B cell (primary cell): Measurements from ENCODE around the gene COLQ. TPM values are rescaled to one million over a fixed set of nuclear protein-coding genes. Genes with fewer than 3 reads are reported as not detected.

Experiments
- ATAC-seq: fragments of 200-7000 bp; cut with Tn5 transposase; one replicate; pipeline ENCODE4 v1.10.0; 2021; ENCODE audit warnings: low read depth, mild to moderate bottlenecking, moderate number of reproducible peaks, moderate library complexity
- CTCF ChIA-PET: fragments of 350-600 bp; sonication (Branson Sonifier 250); formaldehyde crosslinking; loops from one replicate; lab custom pipeline; 2021; ENCODE audit warnings: antibody characterized with exemption, inconsistent platforms; lab: Charles Lee
- POLR2A ChIA-PET: fragments of 350-600 bp; sonication (Branson Sonifier 250); formaldehyde crosslinking; loops from one replicate; lab custom pipeline; 2021; ENCODE audit warnings: antibody characterized with exemption; lab: Charles Lee
- DNase-seq: peaks from one replicate; pipeline ENCODE4 v3.0.0; 2013
- H2AFZ ChIP-seq: 2 replicates; pipeline ENCODE4 v1.6.1; 2012; ENCODE audit warnings: mild to moderate bottlenecking, low read depth, low read length; ENCODE audit not compliant: insufficient read depth, poor library complexity, severe bottlenecking
- H3K27ac ChIP-seq, 2 donors: 1 replicate in 1 of 2; 2 replicates in 1 of 2; pipeline ENCODE4 v1.5.1; 2012 to 2013; ENCODE audit warnings: low read length in 2 of 2, mild to moderate bottlenecking in 2 of 2, moderate library complexity in 1 of 2
- H3K27me3 ChIP-seq, 4 experiments: fragments of 200-600 bp in 1 of 4; sonication (generic) in 1 of 4; replicated peaks in 1 of 4; 1 replicate in 2 of 4; 2 replicates in 2 of 4; pipeline versions ENCODE4 v1.6.1 to v1.7.0; 2013 to 2016; ENCODE audit warnings: low read length in 3 of 4, mild to moderate bottlenecking in 2 of 4, mixed read lengths in 1 of 4, moderate library complexity in 1 of 4; ENCODE audit not compliant: insufficient read depth in 4 of 4, control insufficient read depth in 3 of 4; ENCODE audit errors: control extremely low read depth in 1 of 4
- H3K36me3 ChIP-seq, 2 experiments: replicated peaks in 1 of 2; 1 replicate in 1 of 2; 2 replicates in 1 of 2; pipeline versions ENCODE4 v1.6.1 to v1.7.1; 2013; ENCODE audit warnings: low read length in 1 of 2; ENCODE audit not compliant: insufficient read depth in 2 of 2, control insufficient read depth in 1 of 2; ENCODE audit errors: control extremely low read depth in 1 of 2, extremely low read depth in 1 of 2
- H3K4me1 ChIP-seq, 2 donors: fragments of 200-600 bp in 1 of 2; sonication (generic) in 1 of 2; 1 replicate in 1 of 2; 2 replicates in 1 of 2; pipeline versions ENCODE4 v1.5.1 to v1.6.1; 2013 to 2017; ENCODE audit warnings: low read length in 2 of 2; ENCODE audit not compliant: control insufficient read depth in 2 of 2, insufficient read depth in 2 of 2
- H3K4me2 ChIP-seq: replicated peaks from 2 replicates; pipeline ENCODE3; 2012; ENCODE audit warnings: mild to moderate bottlenecking, low read depth, low read length; ENCODE audit not compliant: poor library complexity, severe bottlenecking
- H3K4me3 ChIP-seq, 5 experiments: fragments of 200-600 bp in 1 of 5; sonication (generic) in 1 of 5; 1 replicate in 3 of 5; 2 replicates in 2 of 5; pipeline versions ENCODE4 v1.5.1 to v1.7.0; 2011 to 2016; ENCODE audit warnings: low read length in 4 of 5, mild to moderate bottlenecking in 4 of 5, low read depth in 2 of 5, control low read depth in 1 of 5, moderate library complexity in 1 of 5; ENCODE audit not compliant: insufficient read depth in 1 of 5; ENCODE audit errors: control extremely low read depth in 1 of 5, extremely low read depth in 1 of 5
- H3K79me2 ChIP-seq: fragments of 200-600 bp; sonication (generic); one replicate; pipeline ENCODE4 v1.6.0; 2016; ENCODE audit warnings: low read length; ENCODE audit not compliant: control insufficient read depth, insufficient read depth
- H3K9ac ChIP-seq: fragments of 200-600 bp; sonication (generic); 2 replicates; pipeline ENCODE4 v1.6.1; 2017; ENCODE audit warnings: mild to moderate bottlenecking, low read length, moderate library complexity
- H3K9me3 ChIP-seq, 3 donors: one replicate each; pipeline versions ENCODE4 v1.6.1 to v1.7.1; 2013; ENCODE audit warnings: low read length in 2 of 3; ENCODE audit not compliant: control insufficient read depth in 2 of 3, insufficient read depth in 1 of 3; ENCODE audit errors: control extremely low read depth in 1 of 3
- H4K20me1 ChIP-seq: 2 replicates; pipeline ENCODE4 v1.6.0; 2012; ENCODE audit warnings: mild to moderate bottlenecking, low read length; ENCODE audit not compliant: insufficient read depth, control insufficient read depth, poor library complexity, severe bottlenecking
- H3K27ac Mint-ChIP-seq: one replicate; pipeline ENCODE4 v1.8.0; 2021; ENCODE audit warnings: mixed read lengths
- H3K27me3 Mint-ChIP-seq: one replicate; pipeline ENCODE4 v1.8.0; 2021; ENCODE audit warnings: mixed read lengths
- H3K4me1 Mint-ChIP-seq: one replicate; pipeline ENCODE4 v1.8.0; 2021; ENCODE audit warnings: mixed read lengths
- H3K4me3 Mint-ChIP-seq: one replicate; pipeline ENCODE4 v1.8.0; 2021; ENCODE audit warnings: mixed read lengths
- H3K9me3 Mint-ChIP-seq: one replicate; pipeline ENCODE4 v1.8.0; 2022; ENCODE audit warnings: mixed read lengths; ENCODE audit not compliant: insufficient read depth
- EZH2 ChIP-seq: IDR thresholded peaks from 2 replicates; pipeline ENCODE4 v1.6.1; 2012; ENCODE audit warnings: borderline replicate concordance, low read depth, mild to moderate bottlenecking, moderate library complexity, low read length; ENCODE audit not compliant: insufficient read depth, poor library complexity, severe bottlenecking
- WGBS: methylation state at CpG from one replicate; pipeline ENCODE4 v1.1.5; 2013; ENCODE audit warnings: missing lambda C conversion rate; ENCODE audit not compliant: insufficient coverage; 5-methylcytosine and 5-hydroxymethylcytosine counted together
- intact Hi-C: fragments of 100-400 bp; cut with micrococcal nuclease; formaldehyde crosslinking; loops from one replicate; pipeline ENCODE4 v1.10.0; 2022
- polyA plus RNA-seq: library from polyadenylated mRNA; depleted of rRNA; stranded (reverse); fragments of >200 nt; gene quantifications from 2 replicates; pipeline ENCODE4 v1.2.3, GENCODE V29; 2012
- total RNA-seq, 2 donors: library from RNA; stranded (reverse); fragments of 120-200 nt in 1 of 2; gene quantifications; 1 replicate in 1 of 2; 2 replicates in 1 of 2; pipeline versions ENCODE4 v1.2.3 to v1.2.4, GENCODE V29; 2013 to 2022
- TF ChIP-seq, protein P1 (sequence below): fragments of 200-600 bp; IDR thresholded peaks from one replicate; pipeline ENCODE4 v1.8.0; 2022; ENCODE audit warnings: antibody characterized with exemption, mild to moderate bottlenecking

The COLQ gene
- total and polyA plus RNA-seq, 2 donors (not counting 1 experiment from before 2014, with no cell fraction given), result 1.9 to 2.5 TPM

DNA sequence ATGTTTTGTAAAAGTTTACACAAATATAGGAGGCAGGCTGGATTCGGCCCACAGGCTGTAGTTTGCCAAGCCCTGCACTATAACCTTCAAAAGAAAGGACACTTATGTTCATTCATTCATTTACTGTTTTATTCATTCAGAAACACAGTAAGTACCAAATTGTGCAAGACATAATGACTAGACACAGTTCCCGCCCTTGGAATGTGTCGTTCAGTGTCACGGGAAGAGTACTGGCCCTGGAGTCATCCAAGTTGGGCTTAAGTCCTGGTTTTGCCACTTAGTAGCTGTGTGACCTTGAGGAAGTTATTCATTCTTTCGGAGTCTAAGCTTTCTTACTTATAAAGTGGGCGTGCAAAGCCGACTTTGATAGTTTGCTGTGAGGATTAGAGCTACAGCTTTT is 22.0 kb downstream of the COLQ start:
- DNase-seq (no peak), ATAC-seq (no peak)
- H3K79me2 ChIP-seq, result no peaks in the 10 kb centered on the region
- H3K4me1 ChIP-seq, result no peaks in the 10 kb centered on the region
- ChIA-PET POLR2A (no interaction called here), CTCF (interaction anchor here (0.7 kb wide), 1 partner anchor 45 kb away, joined by 3 read pairs; no protein-coding TSS in a partner anchor)
- H3K27ac ChIP-seq, result no peak overlapping the region
- H3K9ac ChIP-seq, result no peak overlapping the region
- Mint-ChIP-seq H3K27me3 (no peaks in the 10 kb centered on the region), H3K27ac (no peak overlapping the region), H3K9me3 (no peaks in the 10 kb centered on the region), H3K4me1 (no peaks in the 10 kb centered on the region), H3K4me3 (no peak overlapping the region)
- TF ChIP-seq EZH2, result no peak
- TF ChIP-seq, protein P1, sequence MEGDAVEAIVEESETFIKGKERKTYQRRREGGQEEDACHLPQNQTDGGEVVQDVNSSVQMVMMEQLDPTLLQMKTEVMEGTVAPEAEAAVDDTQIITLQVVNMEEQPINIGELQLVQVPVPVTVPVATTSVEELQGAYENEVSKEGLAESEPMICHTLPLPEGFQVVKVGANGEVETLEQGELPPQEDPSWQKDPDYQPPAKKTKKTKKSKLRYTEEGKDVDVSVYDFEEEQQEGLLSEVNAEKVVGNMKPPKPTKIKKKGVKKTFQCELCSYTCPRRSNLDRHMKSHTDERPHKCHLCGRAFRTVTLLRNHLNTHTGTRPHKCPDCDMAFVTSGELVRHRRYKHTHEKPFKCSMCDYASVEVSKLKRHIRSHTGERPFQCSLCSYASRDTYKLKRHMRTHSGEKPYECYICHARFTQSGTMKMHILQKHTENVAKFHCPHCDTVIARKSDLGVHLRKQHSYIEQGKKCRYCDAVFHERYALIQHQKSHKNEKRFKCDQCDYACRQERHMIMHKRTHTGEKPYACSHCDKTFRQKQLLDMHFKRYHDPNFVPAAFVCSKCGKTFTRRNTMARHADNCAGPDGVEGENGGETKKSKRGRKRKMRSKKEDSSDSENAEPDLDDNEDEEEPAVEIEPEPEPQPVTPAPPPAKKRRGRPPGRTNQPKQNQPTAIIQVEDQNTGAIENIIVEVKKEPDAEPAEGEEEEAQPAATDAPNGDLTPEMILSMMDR, result no peak
- WGBS, result 84% methylated on average over 3 of the region's 7 CpGs
- H4K20me1 ChIP-seq, result no peaks in the 10 kb centered on the region
- intact Hi-C loops, result no loop called here
- no peak overlapping the region for H2AFZ ChIP-seq
- peaks cover 0 to 5% (median 0%) of the 10 kb centered on the region in 3 donors for H3K9me3 ChIP-seq
- H3K4me3 ChIP-seq, result no peak overlapping the region
- no peak overlapping the region for H3K4me2 ChIP-seq
- H3K27me3 ChIP-seq, result no peaks in the 10 kb centered on the region
- H3K36me3 ChIP-seq, result no peaks in the 10 kb centered on the region

DNA sequence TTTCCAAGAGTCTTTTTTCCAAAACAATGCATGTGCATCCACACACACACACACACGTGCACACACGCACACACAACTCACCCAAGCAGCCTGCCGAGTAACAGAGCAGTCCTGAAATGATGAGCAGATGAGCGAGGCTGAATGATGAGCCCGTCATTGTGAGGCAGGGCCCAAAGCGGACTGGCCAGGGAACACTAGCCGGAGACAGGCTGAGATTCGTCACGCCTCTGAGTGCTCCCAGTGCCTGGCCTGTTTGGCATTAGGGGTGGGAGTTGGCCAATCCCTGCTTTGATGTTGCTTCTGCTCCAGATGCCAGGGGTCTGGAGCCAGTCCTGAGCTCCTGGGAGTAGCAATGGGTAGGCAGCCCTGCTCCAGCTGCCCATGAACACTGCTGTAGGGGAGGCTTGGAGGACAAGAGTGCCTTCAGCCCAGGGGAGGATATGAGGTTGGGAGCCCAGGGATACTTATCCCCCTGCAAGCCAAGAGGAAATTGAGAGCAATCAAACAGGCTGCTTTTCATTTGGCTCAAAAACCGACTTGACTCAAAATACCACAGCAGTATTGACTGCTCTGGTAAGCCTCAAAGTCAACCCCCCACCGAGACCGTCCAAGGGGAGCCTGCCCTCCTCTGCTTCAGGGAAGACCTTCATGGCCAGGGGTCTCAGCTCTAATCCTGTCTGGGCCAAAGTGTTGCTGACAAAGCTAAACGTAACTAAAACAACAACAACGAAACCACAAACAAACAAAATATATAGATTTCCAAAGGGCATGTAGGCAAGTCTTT is 22.9 kb downstream of the COLQ start:
- intact Hi-C loops, result no loop called here
- Histone ChIP-seq H3K9ac (no peak overlapping the region), H4K20me1 (no peaks in the 10 kb centered on the region), H3K27me3 (no peaks in the 10 kb centered on the region), H3K4me3 (no peak overlapping the region), H2AFZ (no peak overlapping the region), H3K9me3 (no peaks in the 10 kb centered on the region), H3K27ac (no peak overlapping the region), H3K79me2 (no peaks in the 10 kb centered on the region), H3K4me2 (no peak overlapping the region), H3K36me3 (no peaks in the 10 kb centered on the region), H3K4me1 (no peaks in the 10 kb centered on the region)
- no peaks in the 10 kb centered on the region for H3K4me1 Mint-ChIP-seq
- ChIA-PET POLR2A (no interaction called here), CTCF (interaction anchor here (0.7 kb wide), 1 partner anchor 46 kb away, joined by 3 read pairs; no protein-coding TSS in a partner anchor)
- 89% methylated on average over 12 of the region's 14 CpGs for WGBS
- TF ChIP-seq, protein P1, result no peak
- no peak for TF ChIP-seq EZH2
- ATAC-seq, result no peak
- H3K27ac Mint-ChIP-seq, result no peak overlapping the region
- no peaks in the 10 kb centered on the region for H3K27me3 Mint-ChIP-seq
- H3K4me3 Mint-ChIP-seq, result no peak overlapping the region
- no peak for DNase-seq
- H3K9me3 Mint-ChIP-seq, result no peaks in the 10 kb centered on the region
